Liver (tissue), 9 donors: Measurements from ENCODE around the gene IQSEC2. TPM values are rescaled to one million over a fixed set of nuclear protein-coding genes. Genes with fewer than 3 reads are reported as not detected.

Experiments
- DNase-seq: peaks from one replicate; pipeline ENCODE4 v3.0.0-alpha.2; 2017; ENCODE audit warnings: low spot score
- H3K27ac ChIP-seq, 2 donors: one replicate each; pipeline ENCODE4 v1.7.0; 2013; ENCODE audit warnings: inconsistent platforms in 2 of 2, low read length in 2 of 2, control low read depth in 1 of 2, low read depth in 1 of 2, mild to moderate bottlenecking in 1 of 2
- H3K27me3 ChIP-seq, 4 donors: one replicate each; pipeline versions ENCODE4 v1.6.1 to v1.7.0; 2013; ENCODE audit warnings: low read length in 3 of 4, inconsistent platforms in 1 of 4, mild to moderate bottlenecking in 1 of 4, moderate library complexity in 1 of 4; ENCODE audit not compliant: control insufficient read depth in 4 of 4, insufficient read depth in 4 of 4
- H3K36me3 ChIP-seq, 4 donors: one replicate each; pipeline versions ENCODE4 v1.6.1 to v1.7.0; 2013; ENCODE audit warnings: low read length in 3 of 4, mild to moderate bottlenecking in 3 of 4, low read depth in 1 of 4, moderate library complexity in 1 of 4; ENCODE audit not compliant: control insufficient read depth in 4 of 4, insufficient read depth in 3 of 4
- H3K4me1 ChIP-seq, 4 donors: one replicate each; pipeline versions ENCODE4 v1.6.1 to v1.7.0; 2013; ENCODE audit warnings: low read length in 3 of 4, mild to moderate bottlenecking in 3 of 4, moderate library complexity in 1 of 4; ENCODE audit not compliant: control insufficient read depth in 4 of 4, insufficient read depth in 4 of 4
- H3K4me3 ChIP-seq, 3 donors: one replicate each; pipeline versions ENCODE4 v1.6.1 to v1.7.0; 2013; ENCODE audit warnings: low read length in 3 of 3, control low read depth in 1 of 3, low read depth in 1 of 3, mild to moderate bottlenecking in 1 of 3
- H3K9ac ChIP-seq, 2 donors: one replicate each; pipeline ENCODE4 v1.7.0; 2013; ENCODE audit warnings: low read length in 2 of 2, mild to moderate bottlenecking in 2 of 2, moderate library complexity in 2 of 2, control low read depth in 1 of 2, low read depth in 1 of 2
- H3K9me3 ChIP-seq, 4 donors: one replicate each; pipeline versions ENCODE4 v1.6.1 to v1.7.0; 2013; ENCODE audit warnings: low read length in 3 of 4; ENCODE audit not compliant: control insufficient read depth in 4 of 4
- EGR1 ChIP-seq, 2 donors: IDR thresholded peaks; 2 replicates each; pipeline ENCODE4 v1.6.1; 2016 to 2018; ENCODE audit warnings: antibody characterized with exemption in 2 of 2, low read depth in 2 of 2
- FOXA1 ChIP-seq: IDR thresholded peaks from 2 replicates; pipeline ENCODE4 v1.6.1; 2016; ENCODE audit warnings: antibody characterized with exemption
- FOXA2 ChIP-seq: IDR thresholded peaks from 2 replicates; pipeline ENCODE4 v1.6.1; 2016; ENCODE audit warnings: antibody characterized with exemption
- GABPA ChIP-seq, 2 donors: IDR thresholded peaks in 1 of 2; conservative IDR thresholded peaks in 1 of 2; 2 replicates each; pipeline ENCODE4 v1.6.1; 2016; ENCODE audit warnings: antibody characterized with exemption in 2 of 2, mild to moderate bottlenecking in 1 of 2, moderate library complexity in 1 of 2
- HNF4A ChIP-seq, 2 donors: conservative IDR thresholded peaks; 2 replicates each; pipeline ENCODE4 v1.6.1; 2016; ENCODE audit warnings: antibody characterized with exemption in 2 of 2, mild to moderate bottlenecking in 2 of 2
- JUND ChIP-seq, 2 donors: IDR thresholded peaks; 2 replicates each; pipeline ENCODE4 v1.6.1; 2016; ENCODE audit warnings: antibody characterized with exemption in 2 of 2
- NR2F2 ChIP-seq: IDR thresholded peaks from 2 replicates; pipeline ENCODE4 v1.6.1; 2016; ENCODE audit warnings: antibody characterized with exemption
- RAD21 ChIP-seq, 2 donors: IDR thresholded peaks; 2 replicates each; pipeline ENCODE4 v1.6.1; 2016; ENCODE audit warnings: antibody characterized with exemption in 2 of 2, mild to moderate bottlenecking in 2 of 2
- RXRA ChIP-seq, 2 donors: IDR thresholded peaks; 2 replicates each; pipeline ENCODE4 v1.6.1; 2017 to 2018; ENCODE audit warnings: antibody characterized with exemption in 2 of 2, mild to moderate bottlenecking in 1 of 2
- SP1 ChIP-seq: IDR thresholded peaks from 2 replicates; pipeline ENCODE4 v1.6.1; 2018; ENCODE audit warnings: antibody characterized with exemption, mild to moderate bottlenecking
- TAF1 ChIP-seq: conservative IDR thresholded peaks from 2 replicates; pipeline ENCODE4 v1.6.1; 2016; ENCODE audit warnings: antibody characterized with exemption, mild to moderate bottlenecking
- YY1 ChIP-seq: IDR thresholded peaks from 2 replicates; pipeline ENCODE4 v1.6.1; 2016; ENCODE audit warnings: antibody characterized with exemption, mild to moderate bottlenecking
- WGBS: extraction: QIAGEN DNeasy Blood & Tissue Kit; methylation state at CpG from one replicate; pipeline ENCODE4 v1.1.7; 2013; 5-methylcytosine and 5-hydroxymethylcytosine counted together
- polyA plus RNA-seq, 2 donors: library from polyadenylated mRNA; stranded (reverse) in 1 of 2; unstranded in 1 of 2; fragments of 200-250 nt in 1 of 2; fragments of >200 nt in 1 of 2; fragmentation: Nextera tagmentation in 1 of 2; extraction: Ambion mirVana in 1 of 2; gene quantifications; one replicate each; pipeline versions ENCODE4 v1.2.1 to v1.2.3, GENCODE V29; 2013 to 2015
- total RNA-seq, 2 donors: library from RNA; depleted of rRNA; stranded (reverse); fragments of >200 nt; gene quantifications; one replicate each; pipeline ENCODE4 v1.2.3, GENCODE V29; 2014
- TF ChIP-seq, protein P1 (sequence below): IDR thresholded peaks from 2 replicates; pipeline ENCODE4 v1.6.1; 2016; ENCODE audit warnings: antibody characterized with exemption
- TF ChIP-seq, protein P2 (sequence below): IDR thresholded peaks from 2 replicates; pipeline ENCODE4 v1.6.1; 2016; ENCODE audit warnings: antibody characterized with exemption, mild to moderate bottlenecking
- TF ChIP-seq, protein P3 (sequence below): IDR thresholded peaks from 2 replicates; pipeline ENCODE4 v1.6.1; 2016; ENCODE audit warnings: antibody characterized with exemption
- donor health status: healthy.
- donor health status: healthy.
- donor health status: healthy.
- donor health status: healthy.
- donor health status: healthy.

IQSEC2 gene
- total and polyA plus RNA-seq, 4 donors: 0.40 to 2.1 (median 1.4) TPM

GRCh38 chrX:53281963-53282695 is 745 bp upstream of the IQSEC2 start:
- no peaks in the 10 kb centered on the region for H3K9me3 ChIP-seq
- H3K36me3 ChIP-seq: no peaks in the 10 kb centered on the region
- no peak for DNase-seq
- TF ChIP-seq JUND (IDR thresholded peaks at IDR 0.05) (no peak), RXRA (IDR thresholded peaks at IDR 0.05) (no peak), YY1 (no peak)
- TF ChIP-seq, protein P1, sequence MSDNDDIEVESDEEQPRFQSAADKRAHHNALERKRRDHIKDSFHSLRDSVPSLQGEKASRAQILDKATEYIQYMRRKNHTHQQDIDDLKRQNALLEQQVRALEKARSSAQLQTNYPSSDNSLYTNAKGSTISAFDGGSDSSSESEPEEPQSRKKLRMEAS: no peak
- no peak overlapping the region for H3K4me3 ChIP-seq
- H3K27me3 ChIP-seq: no peaks in the 10 kb centered on the region
- WGBS: 76% methylated on average over 5 of the region's 5 CpGs
- H3K4me1 ChIP-seq: peaks cover 0 to 4% (median under 1%) of the 10 kb centered on the region in 4 donors
- no peak overlapping the region for H3K9ac ChIP-seq
- no peak overlapping the region for H3K27ac ChIP-seq

DNA sequence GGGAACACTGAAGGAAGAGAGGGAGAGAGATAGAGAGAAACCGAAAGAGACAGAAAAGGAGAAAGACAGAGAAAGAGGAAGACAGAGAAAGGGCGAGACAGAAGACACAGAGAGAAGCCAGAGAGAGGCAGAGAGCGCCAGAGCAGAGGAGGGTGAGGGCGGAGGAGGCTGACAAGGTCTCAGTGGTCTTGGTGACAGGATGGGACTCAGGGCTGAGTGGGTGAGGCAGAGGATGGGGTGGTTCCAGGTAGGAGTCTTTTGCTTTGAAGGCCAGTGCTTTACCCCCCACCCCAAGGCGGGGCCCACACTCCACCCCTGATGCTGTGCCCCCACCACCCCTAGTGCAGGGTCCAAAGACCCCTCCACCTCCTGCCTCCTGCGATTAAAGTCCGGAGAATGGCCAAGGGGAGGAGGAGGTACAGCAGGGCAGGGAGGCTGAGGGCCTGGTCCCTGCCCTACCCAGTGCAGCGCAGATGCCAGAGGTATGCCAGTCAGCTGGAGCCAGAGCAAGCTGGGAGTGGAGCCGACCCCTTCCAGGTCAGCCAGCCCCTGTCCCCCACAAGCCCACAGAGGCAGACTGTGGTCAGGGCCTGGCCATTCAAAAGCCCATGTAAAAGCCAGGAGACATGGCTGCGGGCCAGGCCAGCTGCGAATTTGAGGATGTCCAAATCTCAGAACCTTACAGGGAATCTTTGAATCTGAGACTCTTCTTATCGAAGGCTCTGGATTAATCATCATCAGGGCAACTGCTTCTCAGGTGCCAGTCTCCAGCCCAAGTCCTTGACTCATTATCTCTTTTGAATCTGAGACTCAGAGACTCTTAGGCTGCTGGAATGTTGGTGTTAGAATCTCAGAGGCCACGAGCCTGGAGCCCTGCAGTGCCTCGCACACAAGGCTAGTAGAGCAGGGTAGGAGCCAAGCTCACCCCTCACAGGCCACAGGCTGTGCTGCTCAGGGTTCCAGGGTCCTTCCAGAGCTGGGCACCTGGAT is 758 bp downstream of the IQSEC2 start:
- H3K27me3 ChIP-seq: no peaks in the 10 kb centered on the region
- H3K27ac ChIP-seq: peak overlapping the region in 1 of 2 donors; percentile 31
- H3K4me1 ChIP-seq: peaks cover 0 to 4% (median under 1%) of the 10 kb centered on the region in 4 donors
- no peaks in the 10 kb centered on the region for H3K9me3 ChIP-seq
- WGBS: 67% methylated on average over 14 of the region's 14 CpGs
- no peaks in the 10 kb centered on the region for H3K36me3 ChIP-seq
- H3K4me3 ChIP-seq: peak overlapping the region in 1 of 3 donors; percentile 29
- no peak overlapping the region for H3K9ac ChIP-seq
- TF ChIP-seq, protein P2, sequence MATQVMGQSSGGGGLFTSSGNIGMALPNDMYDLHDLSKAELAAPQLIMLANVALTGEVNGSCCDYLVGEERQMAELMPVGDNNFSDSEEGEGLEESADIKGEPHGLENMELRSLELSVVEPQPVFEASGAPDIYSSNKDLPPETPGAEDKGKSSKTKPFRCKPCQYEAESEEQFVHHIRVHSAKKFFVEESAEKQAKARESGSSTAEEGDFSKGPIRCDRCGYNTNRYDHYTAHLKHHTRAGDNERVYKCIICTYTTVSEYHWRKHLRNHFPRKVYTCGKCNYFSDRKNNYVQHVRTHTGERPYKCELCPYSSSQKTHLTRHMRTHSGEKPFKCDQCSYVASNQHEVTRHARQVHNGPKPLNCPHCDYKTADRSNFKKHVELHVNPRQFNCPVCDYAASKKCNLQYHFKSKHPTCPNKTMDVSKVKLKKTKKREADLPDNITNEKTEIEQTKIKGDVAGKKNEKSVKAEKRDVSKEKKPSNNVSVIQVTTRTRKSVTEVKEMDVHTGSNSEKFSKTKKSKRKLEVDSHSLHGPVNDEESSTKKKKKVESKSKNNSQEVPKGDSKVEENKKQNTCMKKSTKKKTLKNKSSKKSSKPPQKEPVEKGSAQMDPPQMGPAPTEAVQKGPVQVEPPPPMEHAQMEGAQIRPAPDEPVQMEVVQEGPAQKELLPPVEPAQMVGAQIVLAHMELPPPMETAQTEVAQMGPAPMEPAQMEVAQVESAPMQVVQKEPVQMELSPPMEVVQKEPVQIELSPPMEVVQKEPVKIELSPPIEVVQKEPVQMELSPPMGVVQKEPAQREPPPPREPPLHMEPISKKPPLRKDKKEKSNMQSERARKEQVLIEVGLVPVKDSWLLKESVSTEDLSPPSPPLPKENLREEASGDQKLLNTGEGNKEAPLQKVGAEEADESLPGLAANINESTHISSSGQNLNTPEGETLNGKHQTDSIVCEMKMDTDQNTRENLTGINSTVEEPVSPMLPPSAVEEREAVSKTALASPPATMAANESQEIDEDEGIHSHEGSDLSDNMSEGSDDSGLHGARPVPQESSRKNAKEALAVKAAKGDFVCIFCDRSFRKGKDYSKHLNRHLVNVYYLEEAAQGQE: no peak
- TF ChIP-seq GABPA (IDR thresholded peaks at IDR 0.05 in 1 of 2, conservative IDR thresholded peaks at IDR 0.05 in 1 of 2) (no peak), RAD21 (IDR thresholded peaks at IDR 0.05) (no peak), TAF1 (no peak), FOXA2 (no peak), RXRA (IDR thresholded peaks at IDR 0.05) (no peak), SP1 (no peak), HNF4A (conservative IDR thresholded peaks at IDR 0.05) (no peak), FOXA1 (no peak), NR2F2 (no peak), EGR1 (IDR thresholded peaks at IDR 0.05; ENCODE audit: low read depth in 2 of 2) (no peak), YY1 (no peak), JUND (IDR thresholded peaks at IDR 0.05) (no peak)
- TF ChIP-seq, protein P1: no peak
- TF ChIP-seq, protein P3, sequence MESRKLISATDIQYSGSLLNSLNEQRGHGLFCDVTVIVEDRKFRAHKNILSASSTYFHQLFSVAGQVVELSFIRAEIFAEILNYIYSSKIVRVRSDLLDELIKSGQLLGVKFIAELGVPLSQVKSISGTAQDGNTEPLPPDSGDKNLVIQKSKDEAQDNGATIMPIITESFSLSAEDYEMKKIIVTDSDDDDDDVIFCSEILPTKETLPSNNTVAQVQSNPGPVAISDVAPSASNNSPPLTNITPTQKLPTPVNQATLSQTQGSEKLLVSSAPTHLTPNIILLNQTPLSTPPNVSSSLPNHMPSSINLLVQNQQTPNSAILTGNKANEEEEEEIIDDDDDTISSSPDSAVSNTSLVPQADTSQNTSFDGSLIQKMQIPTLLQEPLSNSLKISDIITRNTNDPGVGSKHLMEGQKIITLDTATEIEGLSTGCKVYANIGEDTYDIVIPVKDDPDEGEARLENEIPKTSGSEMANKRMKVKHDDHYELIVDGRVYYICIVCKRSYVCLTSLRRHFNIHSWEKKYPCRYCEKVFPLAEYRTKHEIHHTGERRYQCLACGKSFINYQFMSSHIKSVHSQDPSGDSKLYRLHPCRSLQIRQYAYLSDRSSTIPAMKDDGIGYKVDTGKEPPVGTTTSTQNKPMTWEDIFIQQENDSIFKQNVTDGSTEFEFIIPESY: no peak
- DNase-seq: no peak
